Panc1 (cell line): Measurements from ENCODE around the gene DOCK1. TPM values are rescaled to one million over a fixed set of nuclear protein-coding genes. Genes with fewer than 3 reads are reported as not detected.

Source experiments
- ATAC-seq: fragments of 200-7000 bp; cut with Tn5 transposase; 2 replicates; pipeline ENCODE4 v1.9.1; 2020; ENCODE audit warnings: mild to moderate bottlenecking, moderate library complexity
- BruUV-seq: library from RNA; stranded (reverse); fragments of 400-500 nt; replicated peaks from 2 replicates; lab custom pipeline; 2021; lab: Mats Ljungman, UMichigan
- CTCF ChIA-PET: fragments of 300-600 bp; sonication (Branson Sonifier 250); formaldehyde crosslinking; loops from one replicate; lab custom pipeline; 2022; ENCODE audit warnings: antibody characterized with exemption; lab: Charles Lee
- POLR2A ChIA-PET: fragments of 300-600 bp; sonication (Branson Sonifier 250); formaldehyde crosslinking; loops from one replicate; lab custom pipeline; 2022; ENCODE audit warnings: antibody characterized with exemption; lab: Charles Lee
- DNase-seq: peaks from one replicate; pipeline ENCODE4 v3.0.0-alpha.2; 2010; ENCODE audit warnings: low read depth, low spot score
- H3K27ac ChIP-seq: 2 replicates; pipeline ENCODE4 v1.5.1; 2011; ENCODE audit warnings: mild to moderate bottlenecking, low read length, inconsistent platforms
- H3K27me3 ChIP-seq: fragments of 200-500 bp; sonication (Bioruptor generic); 2 replicates; pipeline ENCODE4 v1.6.0; 2014; ENCODE audit warnings: low read length, inconsistent platforms; ENCODE audit not compliant: control insufficient read depth, insufficient read depth
- H3K36me3 ChIP-seq: fragments of 200-500 bp; sonication (Bioruptor generic); 2 replicates; pipeline ENCODE4 v1.5.1; 2014; ENCODE audit warnings: inconsistent platforms, mild to moderate bottlenecking, low read length, moderate library complexity; ENCODE audit not compliant: control insufficient read depth, insufficient read depth
- H3K4me1 ChIP-seq: 2 replicates; pipeline ENCODE4 v1.5.1; 2011; ENCODE audit warnings: inconsistent platforms, mild to moderate bottlenecking, low read length, moderate library complexity; ENCODE audit not compliant: control insufficient read depth, insufficient read depth
- H3K4me3 ChIP-seq, 2 experiments: 2 replicates each; pipeline ENCODE4 v1.5.1; 2011 to 2012; ENCODE audit warnings: low read depth in 2 of 2, low read length in 2 of 2, mild to moderate bottlenecking in 2 of 2, inconsistent platforms in 1 of 2, moderate library complexity in 1 of 2
- H3K9me3 ChIP-seq: fragments of 200-500 bp; sonication (Bioruptor generic); 2 replicates; pipeline ENCODE4 v1.5.1; 2014; ENCODE audit warnings: low read depth, mild to moderate bottlenecking, inconsistent platforms, low read length, moderate library complexity; ENCODE audit not compliant: control insufficient read depth, insufficient read depth
- CTCF ChIP-seq: fragments of 450-650 bp; IDR thresholded peaks from 2 replicates; pipeline ENCODE4 v1.5.1; 2017; ENCODE audit warnings: mild to moderate bottlenecking
- POLR2AphosphoS5 ChIP-seq: IDR thresholded peaks from 2 replicates; pipeline ENCODE4 v1.6.1; 2012; ENCODE audit warnings: mild to moderate bottlenecking, low read depth, low read length, moderate library complexity
- REST ChIP-seq, 2 experiments: IDR thresholded peaks; 2 replicates each; pipeline ENCODE4 v1.6.1; 2011 to 2012; ENCODE audit warnings: low read depth in 2 of 2, control low read depth in 1 of 2, low read length in 1 of 2, mild to moderate bottlenecking in 1 of 2, moderate library complexity in 1 of 2; ENCODE audit not compliant: insufficient read depth in 1 of 2
- SIN3A ChIP-seq: IDR thresholded peaks from 2 replicates; pipeline ENCODE4 v1.6.1; 2012; ENCODE audit warnings: low read depth, mild to moderate bottlenecking, low read length, moderate library complexity, borderline replicate concordance; ENCODE audit not compliant: insufficient read depth
- TCF7L2 ChIP-seq: IDR thresholded peaks from 2 replicates; pipeline ENCODE4 v1.6.1; 2011; ENCODE audit warnings: mild to moderate bottlenecking, low read depth, low read length, inconsistent platforms
- in situ Hi-C: cut with HindIII; loops from 2 replicates; pipeline ENCODE4 v1.10.0; 2016; ENCODE audit warnings: low sequenced_read_pairs, low pct_unique_long_range_greater_than_20kb
- intact Hi-C: fragments of 100-400 bp; cut with micrococcal nuclease; formaldehyde crosslinking; loops from one replicate; pipeline ENCODE4 v1.10.0; 2022; ENCODE audit not compliant: unreplicated experiment
- total RNA-seq: library from RNA; stranded (reverse); gene quantifications from one replicate; pipeline ENCODE4 v1.2.1, GENCODE V29; 2021; ENCODE audit not compliant: unreplicated experiment

DOCK1 gene
- total RNA-seq, 1 experiment from 2014 or later = 67.6 TPM

GRCh38 chr10:126959906-126960685 is 54.9 kb downstream of the DOCK1 start:
- in situ Hi-C loops = no loop called here
- no peak overlapping the region for H3K4me3 ChIP-seq
- H3K4me1 ChIP-seq = peaks cover 7% of the 10 kb centered on the region; the same call in 1 of the 2 replicates
- intact Hi-C loops = no loop called here
- no TSS peak for BruUV-seq
- ATAC-seq = peak; percentile 27; the same call in 1 of the 2 replicates
- CTCF ChIA-PET = no interaction called here
- POLR2A ChIA-PET = no interaction called here
- no peak overlapping the region for H3K27ac ChIP-seq
- DNase-seq = no peak
- no peaks in the 10 kb centered on the region for H3K9me3 ChIP-seq
- TF ChIP-seq TCF7L2 (no peak), SIN3A (no peak), REST (IDR thresholded peaks at IDR 0.05; ENCODE audit: insufficient read depth in 1 of 2, low read depth in 2 of 2, low read length in 1 of 2) (no peak), CTCF (no peak), POLR2AphosphoS5 (no peak)
- H3K36me3 ChIP-seq = no peaks in the 10 kb centered on the region
- H3K27me3 ChIP-seq = no peaks in the 10 kb centered on the region

GRCh38 chr10:126963354-126963753 is 58.1 kb downstream of the DOCK1 start:
- Histone ChIP-seq H3K27ac (no peak overlapping the region), H3K4me1 (peaks cover 7% of the 10 kb centered on the region; the same call in 1 of the 2 replicates), H3K36me3 (no peaks in the 10 kb centered on the region), H3K9me3 (no peaks in the 10 kb centered on the region), H3K27me3 (no peaks in the 10 kb centered on the region), H3K4me3 (no peak overlapping the region)
- TF ChIP-seq CTCF (no peak), TCF7L2 (no peak), SIN3A (no peak), REST (IDR thresholded peaks at IDR 0.05; ENCODE audit: insufficient read depth in 1 of 2, low read depth in 2 of 2, low read length in 1 of 2) (no peak), POLR2AphosphoS5 (no peak)
- CTCF ChIA-PET = no interaction called here
- DNase-seq (no peak), ATAC-seq (no peak)
- BruUV-seq = no TSS peak
- intact Hi-C loops (no loop called here), in situ Hi-C loops (no loop called here)
- POLR2A ChIA-PET = no interaction called here
